Hypothalamus (tissue), 51 donors: Measurements from ENCODE around the gene STH.
"Not testable (repeated sequence)": the region's sequence is repeated elsewhere in the genome, so short reads cannot be mapped to it uniquely, and the experiment has no call there.

Experiments
- DNase-seq, 51 donors: peaks; one replicate each; lab custom pipeline; 2025; lab: John Stamatoyannopoulos, UW

The STH gene

DNA sequence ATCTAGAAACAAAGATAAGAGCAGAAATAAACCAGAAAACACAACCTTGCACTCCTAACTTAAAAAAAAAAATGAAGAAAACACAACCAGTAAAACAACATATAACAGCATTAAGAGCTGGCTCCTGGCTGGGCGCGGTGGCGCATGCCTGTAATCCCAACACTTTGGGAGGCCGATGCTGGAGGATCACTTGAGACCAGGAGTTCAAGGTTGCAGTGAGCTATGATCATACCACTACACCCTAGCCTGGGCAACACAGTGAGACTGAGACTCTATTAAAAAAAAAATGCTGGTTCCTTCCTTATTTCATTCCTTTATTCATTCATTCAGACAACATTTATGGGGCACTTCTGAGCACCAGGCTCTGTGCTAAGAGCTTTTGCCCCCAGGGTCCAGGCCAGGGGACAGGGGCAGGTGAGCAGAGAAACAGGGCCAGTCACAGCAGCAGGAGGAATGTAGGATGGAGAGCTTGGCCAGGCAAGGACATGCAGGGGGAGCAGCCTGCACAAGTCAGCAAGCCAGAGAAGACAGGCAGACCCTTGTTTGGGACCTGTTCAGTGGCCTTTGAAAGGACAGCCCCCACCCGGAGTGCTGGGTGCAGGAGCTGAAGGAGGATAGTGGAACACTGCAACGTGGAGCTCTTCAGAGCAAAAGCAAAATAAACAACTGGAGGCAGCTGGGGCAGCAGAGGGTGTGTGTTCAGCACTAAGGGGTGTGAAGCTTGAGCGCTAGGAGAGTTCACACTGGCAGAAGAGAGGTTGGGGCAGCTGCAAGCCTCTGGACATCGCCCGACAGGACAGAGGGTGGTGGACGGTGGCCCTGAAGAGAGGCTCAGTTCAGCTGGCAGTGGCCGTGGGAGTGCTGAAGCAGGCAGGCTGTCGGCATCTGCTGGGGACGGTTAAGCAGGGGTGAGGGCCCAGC, 2.6 kb downstream of the STH start:
- peak in 7 of 51 donors; percentile 26 to 66 (median 42) for DNase-seq

DNA sequence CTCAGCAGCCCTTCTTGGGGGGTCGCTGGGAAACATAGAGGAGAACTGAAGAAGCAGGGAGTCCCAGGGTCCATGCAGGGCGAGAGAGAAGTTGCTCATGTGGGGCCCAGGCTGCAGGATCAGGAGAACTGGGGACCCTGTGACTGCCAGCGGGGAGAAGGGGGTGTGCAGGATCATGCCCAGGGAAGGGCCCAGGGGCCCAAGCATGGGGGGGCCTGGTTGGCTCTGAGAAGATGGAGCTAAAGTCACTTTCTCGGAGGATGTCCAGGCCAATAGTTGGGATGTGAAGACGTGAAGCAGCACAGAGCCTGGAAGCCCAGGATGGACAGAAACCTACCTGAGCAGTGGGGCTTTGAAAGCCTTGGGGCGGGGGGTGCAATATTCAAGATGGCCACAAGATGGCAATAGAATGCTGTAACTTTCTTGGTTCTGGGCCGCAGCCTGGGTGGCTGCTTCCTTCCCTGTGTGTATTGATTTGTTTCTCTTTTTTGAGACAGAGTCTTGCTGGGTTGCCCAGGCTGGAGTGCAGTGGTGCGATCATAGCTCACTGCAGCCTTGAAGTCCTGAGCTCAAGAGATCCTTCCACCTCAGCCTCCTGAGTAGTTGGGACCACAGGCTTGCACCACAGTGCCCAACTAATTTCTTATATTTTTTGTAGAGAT, 3.4 kb downstream of the STH start:
- peak in 43 of 51 donors; percentile 6 to 75 (median 51) for DNase-seq

- no peak for DNase-seq
Measured at GRCh38 chr17:46002973-46003316, 3.9 kb downstream of the STH start.

DNA sequence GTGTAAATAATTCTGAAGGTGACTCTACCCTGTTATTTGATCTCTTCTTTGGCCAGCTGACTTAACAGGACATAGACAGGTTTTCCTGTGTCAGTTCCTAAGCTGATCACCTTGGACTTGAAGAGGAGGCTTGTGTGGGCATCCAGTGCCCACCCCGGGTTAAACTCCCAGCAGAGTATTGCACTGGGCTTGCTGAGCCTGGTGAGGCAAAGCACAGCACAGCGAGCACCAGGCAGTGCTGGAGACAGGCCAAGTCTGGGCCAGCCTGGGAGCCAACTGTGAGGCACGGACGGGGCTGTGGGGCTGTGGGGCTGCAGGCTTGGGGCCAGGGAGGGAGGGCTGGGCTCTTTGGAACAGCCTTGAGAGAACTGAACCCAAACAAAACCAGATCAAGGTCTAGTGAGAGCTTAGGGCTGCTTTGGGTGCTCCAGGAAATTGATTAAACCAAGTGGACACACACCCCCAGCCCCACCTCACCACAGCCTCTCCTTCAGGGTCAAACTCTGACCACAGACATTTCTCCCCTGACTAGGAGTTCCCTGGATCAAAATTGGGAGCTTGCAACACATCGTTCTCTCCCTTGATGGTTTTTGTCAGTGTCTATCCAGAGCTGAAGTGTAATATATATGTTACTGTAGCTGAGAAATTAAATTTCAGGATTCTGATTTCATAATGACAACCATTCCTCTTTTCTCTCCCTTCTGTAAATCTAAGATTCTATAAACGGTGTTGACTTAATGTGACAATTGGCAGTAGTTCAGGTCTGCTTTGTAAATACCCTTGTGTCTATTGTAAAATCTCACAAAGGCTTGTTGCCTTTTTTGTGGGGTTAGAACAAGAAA, 5.1 kb downstream of the STH start:
- DNase-seq, result peak in 47 of 51 donors; percentile 10 to 89 (median 69)

DNA sequence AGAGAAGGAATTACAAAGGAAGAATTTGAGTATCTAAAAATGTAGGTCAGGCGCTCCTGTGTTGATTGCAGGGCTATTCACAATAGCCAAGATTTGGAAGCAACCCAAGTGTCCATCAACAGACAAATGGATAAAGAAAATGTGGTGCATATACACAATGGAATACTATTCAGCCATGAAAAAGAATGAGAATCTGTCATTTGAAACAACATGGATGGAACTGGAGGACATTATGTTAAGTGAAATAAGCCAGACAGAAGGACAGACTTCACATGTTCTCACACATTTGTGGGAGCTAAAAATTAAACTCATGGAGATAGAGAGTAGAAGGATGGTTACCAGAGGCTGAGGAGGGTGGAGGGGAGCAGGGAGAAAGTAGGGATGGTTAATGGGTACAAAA, 7.0 kb downstream of the STH start:
- not testable (repeated sequence) for DNase-seq

DNA sequence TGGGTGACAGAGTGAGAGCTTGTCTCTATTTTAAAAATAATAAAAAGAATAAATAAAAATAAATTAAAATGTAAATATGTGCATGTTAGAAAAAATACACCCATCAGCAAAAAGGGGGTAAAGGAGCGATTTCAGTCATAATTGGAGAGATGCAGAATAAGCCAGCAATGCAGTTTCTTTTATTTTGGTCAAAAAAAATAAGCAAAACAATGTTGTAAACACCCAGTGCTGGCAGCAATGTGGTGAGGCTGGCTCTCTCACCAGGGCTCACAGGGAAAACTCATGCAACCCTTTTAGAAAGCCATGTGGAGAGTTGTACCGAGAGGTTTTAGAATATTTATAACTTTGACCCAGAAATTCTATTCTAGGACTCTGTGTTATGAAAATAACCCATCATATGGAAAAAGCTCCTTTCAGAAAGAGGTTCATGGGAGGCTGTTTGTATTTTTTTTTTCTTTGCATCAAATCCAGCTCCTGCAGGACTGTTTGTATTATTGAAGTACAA, 8.5 kb downstream of the STH start:
- DNase-seq, result no peak

GRCh38 chr17:46008591-46008990, 9.5 kb downstream of the STH start:
- DNase-seq, result no peak

DNA sequence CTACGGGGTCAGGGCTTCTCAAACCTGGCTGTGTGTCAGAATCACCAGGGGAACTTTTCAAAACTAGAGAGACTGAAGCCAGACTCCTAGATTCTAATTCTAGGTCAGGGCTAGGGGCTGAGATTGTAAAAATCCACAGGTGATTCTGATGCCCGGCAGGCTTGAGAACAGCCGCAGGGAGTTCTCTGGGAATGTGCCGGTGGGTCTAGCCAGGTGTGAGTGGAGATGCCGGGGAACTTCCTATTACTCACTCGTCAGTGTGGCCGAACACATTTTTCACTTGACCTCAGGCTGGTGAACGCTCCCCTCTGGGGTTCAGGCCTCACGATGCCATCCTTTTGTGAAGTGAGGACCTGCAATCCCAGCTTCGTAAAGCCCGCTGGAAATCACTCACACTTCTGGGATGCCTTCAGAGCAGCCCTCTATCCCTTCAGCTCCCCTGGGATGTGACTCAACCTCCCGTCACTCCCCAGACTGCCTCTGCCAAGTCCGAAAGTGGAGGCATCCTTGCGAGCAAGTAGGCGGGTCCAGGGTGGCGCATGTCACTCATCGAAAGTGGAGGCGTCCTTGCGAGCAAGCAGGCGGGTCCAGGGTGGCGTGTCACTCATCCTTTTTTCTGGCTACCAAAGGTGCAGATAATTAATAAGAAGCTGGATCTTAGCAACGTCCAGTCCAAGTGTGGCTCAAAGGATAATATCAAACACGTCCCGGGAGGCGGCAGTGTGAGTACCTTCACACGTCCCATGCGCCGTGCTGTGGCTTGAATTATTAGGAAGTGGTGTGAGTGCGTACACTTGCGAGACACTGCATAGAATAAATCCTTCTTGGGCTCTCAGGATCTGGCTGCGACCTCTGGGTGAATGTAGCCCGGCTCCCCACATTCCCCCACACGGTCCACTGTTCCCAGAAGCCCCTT, 10.9 kb downstream of the STH start:
- DNase-seq, result peak in 1 of 51 donors; percentile 60

DNA sequence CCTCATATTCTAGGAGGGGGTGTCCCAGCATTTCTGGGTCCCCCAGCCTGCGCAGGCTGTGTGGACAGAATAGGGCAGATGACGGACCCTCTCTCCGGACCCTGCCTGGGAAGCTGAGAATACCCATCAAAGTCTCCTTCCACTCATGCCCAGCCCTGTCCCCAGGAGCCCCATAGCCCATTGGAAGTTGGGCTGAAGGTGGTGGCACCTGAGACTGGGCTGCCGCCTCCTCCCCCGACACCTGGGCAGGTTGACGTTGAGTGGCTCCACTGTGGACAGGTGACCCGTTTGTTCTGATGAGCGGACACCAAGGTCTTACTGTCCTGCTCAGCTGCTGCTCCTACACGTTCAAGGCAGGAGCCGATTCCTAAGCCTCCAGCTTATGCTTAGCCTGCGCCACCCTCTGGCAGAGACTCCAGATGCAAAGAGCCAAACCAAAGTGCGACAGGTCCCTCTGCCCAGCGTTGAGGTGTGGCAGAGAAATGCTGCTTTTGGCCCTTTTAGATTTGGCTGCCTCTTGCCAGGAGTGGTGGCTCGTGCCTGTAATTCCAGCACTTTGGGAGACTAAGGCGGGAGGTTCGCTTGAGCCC, 11.6 kb downstream of the STH start:
- DNase-seq, result no peak

DNA sequence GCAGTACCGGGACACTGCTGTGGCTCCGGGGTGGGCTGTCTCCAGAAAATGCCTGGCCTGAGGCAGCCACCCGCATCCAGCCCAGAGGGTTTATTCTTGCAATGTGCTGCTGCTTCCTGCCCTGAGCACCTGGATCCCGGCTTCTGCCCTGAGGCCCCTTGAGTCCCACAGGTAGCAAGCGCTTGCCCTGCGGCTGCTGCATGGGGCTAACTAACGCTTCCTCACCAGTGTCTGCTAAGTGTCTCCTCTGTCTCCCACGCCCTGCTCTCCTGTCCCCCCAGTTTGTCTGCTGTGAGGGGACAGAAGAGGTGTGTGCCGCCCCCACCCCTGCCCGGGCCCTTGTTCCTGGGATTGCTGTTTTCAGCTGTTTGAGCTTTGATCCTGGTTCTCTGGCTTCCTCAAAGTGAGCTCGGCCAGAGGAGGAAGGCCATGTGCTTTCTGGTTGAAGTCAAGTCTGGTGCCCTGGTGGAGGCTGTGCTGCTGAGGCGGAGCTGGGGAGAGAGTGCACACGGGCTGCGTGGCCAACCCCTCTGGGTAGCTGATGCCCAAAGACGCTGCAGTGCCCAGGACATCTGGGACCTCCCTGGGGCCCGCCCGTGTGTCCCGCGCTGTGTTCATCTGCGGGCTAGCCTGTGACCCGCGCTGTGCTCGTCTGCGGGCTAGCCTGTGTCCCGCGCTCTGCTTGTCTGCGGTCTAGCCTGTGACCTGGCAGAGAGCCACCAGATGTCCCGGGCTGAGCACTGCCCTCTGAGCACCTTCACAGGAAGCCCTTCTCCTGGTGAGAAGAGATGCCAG, 12.9 kb downstream of the STH start:
- DNase-seq, result no peak

DNA sequence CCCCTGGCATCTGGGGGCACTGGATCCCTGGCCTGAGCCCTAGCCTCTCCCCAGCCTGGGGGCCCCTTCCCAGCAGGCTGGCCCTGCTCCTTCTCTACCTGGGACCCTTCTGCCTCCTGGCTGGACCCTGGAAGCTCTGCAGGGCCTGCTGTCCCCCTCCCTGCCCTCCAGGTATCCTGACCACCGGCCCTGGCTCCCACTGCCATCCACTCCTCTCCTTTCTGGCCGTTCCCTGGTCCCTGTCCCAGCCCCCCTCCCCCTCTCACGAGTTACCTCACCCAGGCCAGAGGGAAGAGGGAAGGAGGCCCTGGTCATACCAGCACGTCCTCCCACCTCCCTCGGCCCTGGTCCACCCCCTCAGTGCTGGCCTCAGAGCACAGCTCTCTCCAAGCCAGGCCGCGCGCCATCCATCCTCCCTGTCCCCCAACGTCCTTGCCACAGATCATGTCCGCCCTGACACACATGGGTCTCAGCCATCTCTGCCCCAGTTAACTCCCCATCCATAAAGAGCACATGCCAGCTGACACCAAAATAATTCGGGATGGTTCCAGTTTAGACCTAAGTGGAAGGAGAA, 13.5 kb downstream of the STH start:
- DNase-seq, result no peak

GRCh38 chr17:46013127-46013501, 14.1 kb downstream of the STH start:
- no peak for DNase-seq

GRCh38 chr17:46013502-46014165, 14.6 kb downstream of the STH start:
- peak in 9 of 51 donors; percentile 9 to 48 (median 31) for DNase-seq

- DNase-seq, result not testable (repeated sequence)
Measured at GRCh38 chr17:46019408-46019925, 20.4 kb downstream of the STH start.

DNA sequence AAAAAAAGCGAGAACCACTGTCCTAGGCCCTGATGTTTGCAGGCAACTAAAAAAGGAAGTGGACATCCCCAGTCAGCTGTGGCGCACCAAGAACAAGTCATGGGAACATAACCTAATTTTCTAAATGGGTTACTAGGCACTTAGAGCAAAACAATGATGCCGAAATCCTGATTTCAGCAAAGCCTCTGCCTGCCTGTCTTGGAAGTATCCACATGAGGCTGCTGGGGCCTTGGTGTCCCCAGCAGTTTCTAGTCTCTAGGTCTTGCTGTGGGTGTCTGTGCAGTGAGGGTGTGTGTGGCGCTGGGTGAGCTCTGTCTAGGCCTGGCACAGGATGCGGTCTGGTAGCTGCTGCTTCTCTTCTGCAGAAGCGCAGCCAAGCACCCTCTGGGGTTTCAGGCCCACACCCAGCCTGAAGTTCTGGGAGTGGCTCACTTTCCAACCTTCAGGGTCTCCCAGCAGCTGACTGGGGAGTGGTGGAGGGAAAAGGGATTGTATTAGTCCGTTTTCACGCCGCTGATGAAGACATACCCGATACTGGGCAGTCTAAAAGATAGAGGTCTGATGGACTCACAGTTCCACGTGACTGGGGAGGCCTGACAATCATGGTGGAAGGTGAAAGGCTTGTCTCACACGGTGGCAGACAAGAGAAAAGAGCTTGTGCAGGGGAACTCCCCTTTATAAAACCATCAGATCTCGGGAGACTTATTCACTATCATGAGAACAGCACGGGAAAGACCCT, 21.1 kb downstream of the STH start:
- DNase-seq, result no peak

DNA sequence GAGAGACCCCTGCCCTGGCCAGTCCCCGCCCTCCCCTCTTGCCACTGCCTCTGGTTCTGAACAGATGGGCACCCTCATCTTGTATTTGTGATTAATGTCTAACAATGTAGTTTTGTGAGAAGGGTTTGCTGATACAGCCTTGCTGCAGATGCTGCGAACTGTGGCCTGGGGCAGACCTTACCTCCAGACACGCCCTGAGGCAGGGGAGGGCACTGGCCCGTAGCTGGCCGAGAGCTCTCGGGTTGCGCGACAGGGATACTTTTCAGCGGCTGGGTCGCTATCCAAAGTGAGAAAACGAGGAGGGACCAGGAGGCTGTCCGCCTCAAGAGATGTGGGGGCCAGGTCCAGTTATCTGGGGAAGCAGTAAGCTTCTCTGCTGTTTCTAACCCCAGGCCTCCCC, 21.9 kb downstream of the STH start:
- no peak for DNase-seq

GRCh38 chr17:46023366-46023765, 24.3 kb downstream of the STH start:
- DNase-seq, result not testable (repeated sequence)
